Smooth muscle cell of bladder (primary cell): ENCODE data around the gene CEP72. TPM values are rescaled to one million over a fixed set of nuclear protein-coding genes. Genes with fewer than 3 reads are reported as not detected.

Experiments used
- total RNA-seq: library from RNA; depleted of rRNA; stranded (reverse); fragments of >200 nt; gene quantifications from 2 replicates; pipeline ENCODE4 v1.2.3, GENCODE V29; 2014

Gene CEP72, protein sequence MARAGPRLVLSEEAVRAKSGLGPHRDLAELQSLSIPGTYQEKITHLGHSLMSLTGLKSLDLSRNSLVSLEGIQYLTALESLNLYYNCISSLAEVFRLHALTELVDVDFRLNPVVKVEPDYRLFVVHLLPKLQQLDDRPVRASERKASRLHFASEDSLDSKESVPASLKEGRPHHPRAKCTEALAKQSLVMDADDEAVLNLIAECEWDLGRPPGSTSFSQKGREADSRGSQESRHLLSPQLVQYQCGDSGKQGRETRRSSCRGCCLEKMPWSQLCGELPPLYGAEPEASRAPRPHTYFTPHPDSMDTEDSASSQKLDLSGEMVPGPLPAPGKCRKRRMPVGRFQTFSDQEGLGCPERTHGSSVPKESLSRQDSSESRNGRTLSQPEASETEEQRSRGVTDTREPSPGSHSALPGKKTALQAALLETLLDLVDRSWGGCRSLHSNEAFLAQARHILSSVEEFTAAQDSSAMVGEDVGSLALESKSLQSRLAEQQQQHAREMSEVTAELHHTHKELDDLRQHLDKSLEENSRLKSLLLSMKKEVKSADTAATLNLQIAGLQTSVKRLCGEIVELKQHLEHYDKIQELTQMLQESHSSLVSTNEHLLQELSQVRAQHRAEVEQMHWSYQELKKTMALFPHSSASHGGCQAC
- 1.1 and 2.0 TPM in 2 replicates for total RNA-seq

DNA sequence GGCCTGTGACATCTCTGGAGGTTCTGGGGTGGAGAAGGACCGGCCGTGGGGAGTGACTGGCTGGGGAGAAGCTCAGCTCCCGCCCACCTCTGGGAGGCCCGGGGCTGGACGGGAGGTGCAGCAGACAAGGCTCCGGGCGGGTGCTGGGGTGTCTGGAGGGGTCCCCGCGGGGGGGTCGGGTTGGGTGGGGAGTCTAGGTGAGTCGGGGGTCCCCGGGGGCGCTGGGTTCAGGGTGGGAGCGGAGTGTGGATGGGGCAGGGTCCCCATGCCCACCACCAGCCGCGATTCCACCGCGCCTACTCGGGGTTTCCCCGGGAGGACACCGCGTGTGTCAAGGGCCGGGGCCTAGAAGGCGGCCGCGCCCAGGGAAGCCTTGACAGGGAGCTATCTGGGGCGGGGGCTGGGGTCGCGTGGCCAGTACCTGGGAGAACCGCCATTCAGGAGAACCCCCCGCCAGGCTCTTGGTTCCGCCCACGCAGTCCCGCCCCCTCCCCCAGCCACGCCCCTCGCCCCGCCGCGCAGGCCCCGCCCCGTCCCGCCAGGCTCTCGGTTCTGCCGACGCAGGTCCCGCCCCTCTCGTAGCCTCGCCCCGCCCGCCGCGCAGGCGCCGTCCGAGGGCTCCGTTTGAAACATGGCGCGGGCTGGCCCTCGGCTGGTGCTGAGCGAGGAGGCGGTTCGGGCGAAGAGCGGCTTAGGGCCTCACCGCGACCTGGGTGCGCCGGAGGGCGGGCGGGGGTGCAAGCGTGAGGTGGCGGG is at the start of gene CEP72:
Gene CEP72, plus strand, starts transcription at position 610 of the 756 bp plus-strand sequence. Its CDS starts 22 bp downstream, at position 632.

DNA sequence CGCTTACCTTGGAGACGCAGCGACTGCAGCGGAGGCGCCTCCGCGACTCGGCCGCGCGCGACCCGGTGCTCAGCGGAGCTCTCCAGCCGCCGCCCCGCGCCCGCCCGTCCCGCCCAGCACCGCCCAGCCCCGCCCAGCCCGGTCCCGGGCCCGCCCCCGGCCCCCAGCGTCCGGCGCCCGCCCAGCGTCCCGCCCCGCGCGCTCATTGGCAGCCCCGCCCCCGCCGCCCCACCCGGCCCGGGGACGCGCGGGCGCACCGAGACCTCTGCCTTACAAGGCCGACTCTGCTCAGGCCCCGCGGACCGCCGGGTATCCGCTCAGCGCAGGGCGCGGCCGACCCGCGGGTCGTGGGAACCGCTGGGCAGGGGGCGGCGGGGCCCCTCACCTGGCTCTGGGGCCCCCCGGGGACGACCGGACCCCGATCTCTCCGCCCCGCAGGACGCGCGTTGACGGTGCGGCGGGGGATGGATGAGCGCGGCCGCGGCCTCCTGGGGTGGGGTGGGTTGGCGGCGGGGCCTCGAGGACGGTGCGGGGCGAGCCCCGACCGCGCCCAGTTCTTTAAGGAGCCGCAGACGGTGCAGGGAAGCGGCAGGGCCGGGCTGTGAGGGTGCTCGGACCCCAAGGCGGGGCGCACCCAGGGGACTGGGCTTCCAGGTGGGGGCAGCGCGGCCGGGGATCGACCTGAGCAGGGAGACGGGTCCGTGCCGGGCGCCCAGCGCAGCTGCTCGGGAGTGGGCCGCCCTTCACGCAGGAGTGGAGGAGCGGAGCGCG is 81.3 kb downstream of the CEP72 start, which contains the start of gene TPPP:
Gene TPPP, minus strand, starts transcription at position 82 of the 771 bp plus-strand sequence. CDS start 15,292 bp downstream, outside the sequence.

Other genes with a start within 250 kb of the CEP72 start
- gene EXOC3, start 169.2 kb upstream of the CEP72 start, total RNA-seq, result 41.7 and 59.0 TPM in 2 replicates
- gene SLC9A3, start 87.9 kb upstream of the CEP72 start, total RNA-seq, result 0.43 and 0.55 TPM in 2 replicates
- gene TPPP, start 81.0 kb downstream of the CEP72 start, total RNA-seq, result 0.09 and 0.14 TPM in 2 replicates
- gene ZDHHC11B, start 172.4 kb downstream of the CEP72 start, total RNA-seq, result under 0.01 and 0.09 TPM in 2 replicates
- gene ZDHHC11, start 238.6 kb downstream of the CEP72 start, total RNA-seq, result 1.00 and 1.7 TPM in 2 replicates